IMR-90 (cell line): Measurements from ENCODE around the gene GADD45A. TPM values are rescaled to one million over a fixed set of nuclear protein-coding genes. Genes with fewer than 3 reads are reported as not detected.
A peak's percentile ranks its signal among the peaks of the same experiment; 100 is the strongest.

Experiments used
- ATAC-seq: fragments of 200-7000 bp; cut with Tn5 transposase; 2 replicates; pipeline ENCODE4 v1.9.1; 2020; ENCODE audit warnings: low read depth, mild to moderate bottlenecking, moderate library complexity
- BruUV-seq: library from RNA; stranded (reverse); fragments of 400-500 nt; replicated peaks from 2 replicates; lab custom pipeline; 2021; lab: Mats Ljungman, UMichigan
- CTCF ChIA-PET: fragments of 300-600 bp; formaldehyde crosslinking; extraction: SDS; loops from one replicate; lab custom pipeline; 2021; ENCODE audit warnings: antibody characterized with exemption; lab: Yijun Ruan, JAX
- POLR2A ChIA-PET: fragments of 300-600 bp; sonication (Branson Sonifier 250); formaldehyde crosslinking; loops from one replicate; lab custom pipeline; 2022; ENCODE audit warnings: antibody characterized with exemption; ENCODE audit not compliant: unreplicated experiment; lab: Charles Lee
- DNase-seq: peaks from one replicate; pipeline ENCODE4 v3.0.0; 2013
- H2AFZ ChIP-seq: replicated peaks from 2 replicates; pipeline ENCODE3; 2013; ENCODE audit warnings: low read length, mild to moderate bottlenecking; ENCODE audit not compliant: poor library complexity
- H2AK5ac ChIP-seq: 2 replicates; pipeline ENCODE4 v1.6.1; 2013; ENCODE audit warnings: low read depth, low read length, inconsistent platforms
- H2AK9ac ChIP-seq: replicated peaks from 2 replicates; pipeline ENCODE3; 2013; ENCODE audit warnings: mild to moderate bottlenecking, low read depth, low read length, moderate library complexity; ENCODE audit not compliant: poor library complexity
- H2BK120ac ChIP-seq: 2 replicates; pipeline ENCODE4 v1.6.1; 2013; ENCODE audit warnings: low read depth, low read length, inconsistent platforms
- H2BK15ac ChIP-seq: 3 replicates; pipeline ENCODE4 v1.6.1; 2013; ENCODE audit warnings: low read depth, low read length, inconsistent platforms
- H2BK20ac ChIP-seq: 2 replicates; pipeline ENCODE4 v1.6.1; 2013; ENCODE audit warnings: low read depth, mild to moderate bottlenecking, inconsistent platforms, low read length, moderate library complexity
- H2BK5ac ChIP-seq: 2 replicates; pipeline ENCODE4 v1.6.1; 2013; ENCODE audit warnings: mild to moderate bottlenecking, low read depth, low read length, inconsistent platforms; ENCODE audit not compliant: poor library complexity, severe bottlenecking
- H3K14ac ChIP-seq: replicated peaks from 2 replicates; pipeline ENCODE4 v1.6.1; 2013; ENCODE audit warnings: low read depth, low read length, inconsistent platforms
- H3K18ac ChIP-seq: 2 replicates; pipeline ENCODE4 v1.6.1; 2013; ENCODE audit warnings: low read depth, low read length, control low read depth
- H3K23ac ChIP-seq: 2 replicates; pipeline ENCODE4 v1.6.1; 2013; ENCODE audit warnings: low read depth, low read length, inconsistent platforms
- H3K27ac ChIP-seq: 2 replicates; pipeline ENCODE4 v1.5.1; 2013; ENCODE audit warnings: mild to moderate bottlenecking, control low read depth, low read length; ENCODE audit not compliant: insufficient read depth
- H3K27me3 ChIP-seq: 2 replicates; pipeline ENCODE4 v1.6.1; 2013; ENCODE audit warnings: low read length; ENCODE audit not compliant: control insufficient read depth, insufficient read depth
- H3K36me3 ChIP-seq: 2 replicates; pipeline ENCODE4 v1.6.1; 2013; ENCODE audit warnings: low read length, mixed read lengths; ENCODE audit not compliant: control insufficient read depth, insufficient read depth
- H3K4ac ChIP-seq: 2 replicates; pipeline ENCODE4 v1.6.1; 2013; ENCODE audit warnings: low read depth, low read length, inconsistent platforms
- H3K4me1 ChIP-seq: 2 replicates; pipeline ENCODE4 v1.6.1; 2013; ENCODE audit warnings: low read length, mixed read lengths; ENCODE audit not compliant: control insufficient read depth, insufficient read depth
- H3K4me2 ChIP-seq: 2 replicates; pipeline ENCODE4 v1.6.1; 2013; ENCODE audit warnings: low read depth, mild to moderate bottlenecking, control low read depth, low read length, moderate library complexity
- H3K4me3 ChIP-seq: 2 replicates; pipeline ENCODE4 v1.5.1; 2013; ENCODE audit warnings: low read depth, mild to moderate bottlenecking, control low read depth, low read length, moderate library complexity; ENCODE audit not compliant: insufficient read depth
- H3K56ac ChIP-seq: 2 replicates; pipeline ENCODE4 v1.6.1; 2013; ENCODE audit warnings: low read length, inconsistent platforms; ENCODE audit not compliant: insufficient read depth; ENCODE audit errors: extremely low read depth
- H3K79me1 ChIP-seq, 2 experiments: 2 replicates each; pipeline ENCODE4 v1.6.1; 2013; ENCODE audit warnings: low read length in 2 of 2, inconsistent platforms in 1 of 2, low read depth in 1 of 2
- H3K9ac ChIP-seq: 2 replicates; pipeline ENCODE4 v1.6.1; 2013; ENCODE audit warnings: low read depth, low read length, control low read depth
- H3K9me1 ChIP-seq: 2 replicates; pipeline ENCODE4 v1.6.1; 2013; ENCODE audit warnings: low read length, inconsistent platforms; ENCODE audit not compliant: insufficient read depth
- H3K9me3 ChIP-seq: 2 replicates; pipeline ENCODE4 v1.6.1; 2013; ENCODE audit warnings: low read length; ENCODE audit not compliant: control insufficient read depth, insufficient read depth
- H4K20me1 ChIP-seq: 2 replicates; pipeline ENCODE4 v1.6.1; 2013; ENCODE audit warnings: low read length, inconsistent platforms; ENCODE audit not compliant: insufficient read depth
- H4K5ac ChIP-seq: 2 replicates; pipeline ENCODE4 v1.6.1; 2013; ENCODE audit warnings: mild to moderate bottlenecking, low read depth, low read length, control low read depth
- H4K8ac ChIP-seq, 2 experiments: 2 replicates each; pipeline ENCODE4 v1.6.1; 2013; ENCODE audit warnings: low read depth in 2 of 2, low read length in 2 of 2, control low read depth in 1 of 2, inconsistent platforms in 1 of 2
- H4K91ac ChIP-seq: 2 replicates; pipeline ENCODE4 v1.6.1; 2013; ENCODE audit warnings: low read depth, low read length, inconsistent platforms; ENCODE audit not compliant: insufficient read depth
- BHLHE40 ChIP-seq: fragments of 150-350 bp; IDR thresholded peaks from 2 replicates; pipeline ENCODE4 v1.6.1; 2016; ENCODE audit warnings: mild to moderate bottlenecking, low read depth, low read length
- CHD1 ChIP-seq: IDR thresholded peaks from 2 replicates; pipeline ENCODE4 v1.6.1; 2012; ENCODE audit warnings: low read depth, low read length, improper control_type of control experiment
- USF2 ChIP-seq: fragments of 150-350 bp; IDR thresholded peaks from 2 replicates; pipeline ENCODE4 v1.6.1; 2017; ENCODE audit warnings: mild to moderate bottlenecking, antibody characterized with exemption, low read length, low read depth
- dilution Hi-C: fragments of 300-500 bp; cut with HindIII; formaldehyde crosslinking; loops from one replicate; pipeline ENCODE4 v1.14.3; 2018; ENCODE audit warnings: low sequenced_read_pairs; ENCODE audit not compliant: unreplicated experiment
- in situ Hi-C: fragments of 300-500 bp; cut with MboI; formaldehyde crosslinking; loops from 3 replicates; pipeline ENCODE4 v1.14.3; 2019; ENCODE audit warnings: low sequenced_read_pairs, inconsistent platforms, mixed read lengths
- intact Hi-C: fragments of 100-400 bp; cut with micrococcal nuclease; formaldehyde crosslinking; loops from 2 replicates; pipeline ENCODE4 v1.10.0; 2022
- polyA plus RNA-seq, 3 experiments: library from polyadenylated mRNA; depleted of rRNA; stranded (reverse); fragments of >200 nt; gene quantifications; 2 replicates each; pipeline ENCODE4 v1.2.3, GENCODE V29; 2012; ENCODE audit warnings: low replicate concordance in 1 of 3
- total RNA-seq: library from RNA; depleted of rRNA; stranded (reverse); fragments of >200 nt; gene quantifications from 2 replicates; pipeline ENCODE4 v1.2.3, GENCODE V29; 2012

The GADD45A gene
- total and polyA plus RNA-seq, 2 of the 4 experiments (the other 2 are of a cell fraction) = 10.9 to 114 TPM

GRCh38 chr1:67650061-67650460 lies 34.9 kb upstream of the GADD45A start:
- dilution Hi-C loops (no loop called here), in situ Hi-C loops (no loop called here), intact Hi-C loops (no loop called here)
- Histone ChIP-seq H2AK9ac (no peak overlapping the region), H3K9ac (no peak overlapping the region), H3K9me1 (peaks cover 8% of the 10 kb centered on the region), H3K18ac (peak overlapping the region; percentile 67; the same call in 1 of the 2 replicates), H2AK5ac (peak overlapping the region; percentile 57; the same call in 1 of the 2 replicates), H3K27me3 (no peaks in the 10 kb centered on the region), H3K4me2 (no peak overlapping the region), H3K56ac (no peak overlapping the region), H2BK20ac (no peak overlapping the region), H2AFZ (no peak overlapping the region), H3K14ac (no peak overlapping the region; the same call in 1 of the 2 replicates), H3K4ac (peak overlapping the region; percentile 64; the same call in 1 of the 2 replicates), H4K8ac (no peak overlapping the region), H3K4me1 (peaks cover 20% of the 10 kb centered on the region), H3K23ac (no peak overlapping the region), H2BK120ac (no peak overlapping the region), H3K27ac (no peak overlapping the region), H4K91ac (0 out of 2 replicates have a peak overlapping the region, but pooled peaks have one; percentile 2), H4K20me1 (no peaks in the 10 kb centered on the region), H3K9me3 (no peaks in the 10 kb centered on the region), H3K4me3 (no peak overlapping the region), H3K79me1 (no peaks in the 10 kb centered on the region), H4K5ac (no peak overlapping the region), H2BK5ac (no peak overlapping the region), H3K36me3 (no peaks in the 10 kb centered on the region), H2BK15ac (no peak overlapping the region)
- peak; percentile 71 for ATAC-seq
- ChIA-PET CTCF (interaction anchor here (0.5 to 0.6 kb wide), 3 partner anchors 87 to 763 kb away, joined by 3 to 5 read pairs (median 3); no protein-coding TSS in a partner anchor), POLR2A (no interaction called here)
- no peak for TF ChIP-seq CHD1
- no peak for TF ChIP-seq USF2
- 0 out of 2 replicates have a peak, but pooled peaks have one; percentile 16 for TF ChIP-seq BHLHE40
- no TSS peak for BruUV-seq
- DNase-seq = peak; percentile 61
